ENCODE data around the gene QPRT.

- TF ChIP-seq CTCF (IDR thresholded peaks at IDR 0.05; ENCODE audit: extremely low read depth in 1 of 2, insufficient read depth in 1 of 2, low read depth in 1 of 2, low read length in 2 of 2) (no peak), EZH2 (IDR thresholded peaks at IDR 0.05; ENCODE audit: borderline replicate concordance, low read depth, low read length, severe bottlenecking) (no peak), JUN (IDR thresholded peaks at IDR 0.05; ENCODE audit: borderline replicate concordance, insufficient read depth, insufficient read length, low read depth) (no peak), POLR2AphosphoS5 (IDR thresholded peaks at IDR 0.05; ENCODE audit: insufficient read depth, low read depth, low read length) (no peak), MAX (IDR thresholded peaks at IDR 0.05; ENCODE audit: insufficient read depth, insufficient read length) (no peak), FOS (IDR thresholded peaks at IDR 0.05; ENCODE audit: borderline replicate concordance, insufficient read depth, low read length) (no peak), POLR2A (IDR thresholded peaks at IDR 0.05; ENCODE audit: low read depth, low read length) (no peak), MYC (IDR thresholded peaks at IDR 0.05; ENCODE audit: low read depth, low read length) (no peak), GATA2 (IDR thresholded peaks at IDR 0.05; ENCODE audit: insufficient read depth, insufficient read length, low read depth, low read length) (no peak)
Observed at GRCh38 chr16:29649588-29650494, 29.1 kb upstream of the QPRT start.

All from endothelial cell of umbilical vein (primary cell).